ENCODE measurements around the gene CNTN4.

DNA sequence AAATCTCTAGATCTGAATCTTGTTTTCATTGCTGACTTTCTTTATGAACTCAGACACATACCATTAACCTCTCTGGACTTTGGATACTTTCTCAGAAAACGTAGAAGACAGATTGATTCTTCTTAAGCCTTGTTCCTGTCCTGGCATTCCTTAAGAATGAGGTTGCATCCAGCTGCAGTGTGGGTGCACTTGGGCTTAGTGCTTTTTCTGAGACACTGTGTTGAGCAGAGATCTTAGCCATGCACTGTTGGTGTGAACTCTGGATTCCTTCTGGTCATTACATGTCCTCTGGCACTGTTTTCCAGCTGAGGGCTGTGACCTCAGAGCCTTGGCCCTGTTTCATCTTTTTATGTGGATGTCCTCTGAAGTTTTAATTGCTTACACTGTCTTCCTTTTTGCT, 428.3 kb downstream of the CNTN4 start:
- TF ChIP-seq POLR2A (IDR thresholded peaks at IDR 0.05) (no peak), POLR2AphosphoS5 (IDR thresholded peaks at IDR 0.05) (no peak)
- TF ChIP-seq, protein P1, sequence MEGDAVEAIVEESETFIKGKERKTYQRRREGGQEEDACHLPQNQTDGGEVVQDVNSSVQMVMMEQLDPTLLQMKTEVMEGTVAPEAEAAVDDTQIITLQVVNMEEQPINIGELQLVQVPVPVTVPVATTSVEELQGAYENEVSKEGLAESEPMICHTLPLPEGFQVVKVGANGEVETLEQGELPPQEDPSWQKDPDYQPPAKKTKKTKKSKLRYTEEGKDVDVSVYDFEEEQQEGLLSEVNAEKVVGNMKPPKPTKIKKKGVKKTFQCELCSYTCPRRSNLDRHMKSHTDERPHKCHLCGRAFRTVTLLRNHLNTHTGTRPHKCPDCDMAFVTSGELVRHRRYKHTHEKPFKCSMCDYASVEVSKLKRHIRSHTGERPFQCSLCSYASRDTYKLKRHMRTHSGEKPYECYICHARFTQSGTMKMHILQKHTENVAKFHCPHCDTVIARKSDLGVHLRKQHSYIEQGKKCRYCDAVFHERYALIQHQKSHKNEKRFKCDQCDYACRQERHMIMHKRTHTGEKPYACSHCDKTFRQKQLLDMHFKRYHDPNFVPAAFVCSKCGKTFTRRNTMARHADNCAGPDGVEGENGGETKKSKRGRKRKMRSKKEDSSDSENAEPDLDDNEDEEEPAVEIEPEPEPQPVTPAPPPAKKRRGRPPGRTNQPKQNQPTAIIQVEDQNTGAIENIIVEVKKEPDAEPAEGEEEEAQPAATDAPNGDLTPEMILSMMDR (IDR thresholded peaks at IDR 0.05): no peak

All from breast epithelium (tissue), 3 donors.